ENCODE results near the gene B4GALT3.

Gene B4GALT3

GRCh38 chr1:161188381-161188780, 11.1 kb upstream of the B4GALT3 start:
- DNase-seq (ENCODE audit: low read depth) = no peak

GRCh38 chr1:161187311-161187710, 10.0 kb upstream of the B4GALT3 start:
- no peak for DNase-seq (ENCODE audit: low read depth)

GRCh38 chr1:161185732-161186311, 8.5 kb upstream of the B4GALT3 start:
- DNase-seq (ENCODE audit: low read depth) = no peak

GRCh38 chr1:161185282-161185682, 8.0 kb upstream of the B4GALT3 start:
- DNase-seq (ENCODE audit: low read depth) = peak; percentile 67

- DNase-seq (ENCODE audit: low read depth) = peak; percentile 42
Measured at GRCh38 chr1:161182214-161182613, 4.9 kb upstream of the B4GALT3 start.

GRCh38 chr1:161180639-161181038, 3.3 kb upstream of the B4GALT3 start:
- no peak for DNase-seq (ENCODE audit: low read depth)

GRCh38 chr1:161179698-161180097, 2.4 kb upstream of the B4GALT3 start:
- DNase-seq (ENCODE audit: low read depth) = no peak

- DNase-seq (ENCODE audit: low read depth) = no peak
Measured at GRCh38 chr1:161177936-161178244, 583 bp upstream of the B4GALT3 start.

GRCh38 chr1:161176468-161177111, 717 bp downstream of the B4GALT3 start:
- DNase-seq (ENCODE audit: low read depth) = no peak

- no peak for DNase-seq (ENCODE audit: low read depth)
Measured at GRCh38 chr1:161175771-161176453, 1.4 kb downstream of the B4GALT3 start.

- no peak for DNase-seq (ENCODE audit: low read depth)
Measured at GRCh38 chr1:161174911-161175310, 2.4 kb downstream of the B4GALT3 start.

- DNase-seq (ENCODE audit: low read depth) = no peak
Measured at GRCh38 chr1:161173711-161174110, 3.6 kb downstream of the B4GALT3 start.

- no peak for DNase-seq (ENCODE audit: low read depth)
Measured at GRCh38 chr1:161172776-161173376, 4.4 kb downstream of the B4GALT3 start.

GRCh38 chr1:161172349-161172748, 5.0 kb downstream of the B4GALT3 start:
- DNase-seq (ENCODE audit: low read depth) = no peak

- DNase-seq (ENCODE audit: low read depth) = no peak
Measured at GRCh38 chr1:161171696-161172095, 5.6 kb downstream of the B4GALT3 start.

- DNase-seq (ENCODE audit: low read depth) = no peak
Measured at GRCh38 chr1:161171191-161171590, 6.1 kb downstream of the B4GALT3 start.

- no peak for DNase-seq (ENCODE audit: low read depth)
Measured at GRCh38 chr1:161168906-161169305, 8.4 kb downstream of the B4GALT3 start.

- no peak for DNase-seq (ENCODE audit: low read depth)
Measured at GRCh38 chr1:161166669-161167548, 10.4 kb downstream of the B4GALT3 start.

- peak; percentile 88 for DNase-seq (ENCODE audit: low read depth)
Measured at GRCh38 chr1:161165742-161166668, 11.3 kb downstream of the B4GALT3 start, which contains the start of gene PPOX. Gene PPOX (plus strand): TSS chr1:161166426. CDS start chr1:161166848, 422 bp downstream.

GRCh38 chr1:161164901-161165610, 12.3 kb downstream of the B4GALT3 start:
- no peak for DNase-seq (ENCODE audit: low read depth)
